ENCODE results near the gene SUB1.
"Not testable (repeated sequence)": the region's sequence is repeated elsewhere in the genome, so short reads cannot be mapped to it uniquely, and the experiment has no call there.

Gene SUB1

GRCh38 chr5:32565145-32565544, 20.2 kb upstream of the SUB1 start:
- no peak for DNase-seq (ENCODE audit: low read depth)

- no peak for DNase-seq (ENCODE audit: low read depth)
Measured at GRCh38 chr5:32566319-32567111, 18.8 kb upstream of the SUB1 start.

- no peak for DNase-seq (ENCODE audit: low read depth)
Measured at GRCh38 chr5:32571128-32571527, 14.2 kb upstream of the SUB1 start.

- no peak for DNase-seq (ENCODE audit: low read depth)
Measured at GRCh38 chr5:32572778-32573480, 12.4 kb upstream of the SUB1 start.

- not testable (repeated sequence) for DNase-seq (ENCODE audit: low read depth)
Measured at GRCh38 chr5:32573481-32573854, 11.9 kb upstream of the SUB1 start.

GRCh38 chr5:32574540-32575175, 10.7 kb upstream of the SUB1 start:
- no peak for DNase-seq (ENCODE audit: low read depth)

GRCh38 chr5:32578363-32578762, 7.0 kb upstream of the SUB1 start:
- DNase-seq (ENCODE audit: low read depth) = no peak

GRCh38 chr5:32578764-32579163, 6.6 kb upstream of the SUB1 start:
- no peak for DNase-seq (ENCODE audit: low read depth)

- DNase-seq (ENCODE audit: low read depth) = no peak
Measured at GRCh38 chr5:32581010-32581785, 4.2 kb upstream of the SUB1 start.

GRCh38 chr5:32583582-32584232, 1.6 kb upstream of the SUB1 start:
- DNase-seq (ENCODE audit: low read depth) = no peak

GRCh38 chr5:32584646-32585045, 711 bp upstream of the SUB1 start:
- no peak for DNase-seq (ENCODE audit: low read depth)

- DNase-seq (ENCODE audit: low read depth) = no peak
Measured at GRCh38 chr5:32585122-32585445, 273 bp upstream of the SUB1 start.

- DNase-seq (ENCODE audit: low read depth) = no peak
Measured at GRCh38 chr5:32586276-32586599, 881 bp downstream of the SUB1 start.

- no peak for DNase-seq (ENCODE audit: low read depth)
Measured at GRCh38 chr5:32587067-32587551, 1.8 kb downstream of the SUB1 start.

GRCh38 chr5:32589416-32589815, 4.1 kb downstream of the SUB1 start:
- DNase-seq (ENCODE audit: low read depth) = no peak

GRCh38 chr5:32589942-32590869, 4.8 kb downstream of the SUB1 start:
- no peak for DNase-seq (ENCODE audit: low read depth)

- no peak for DNase-seq (ENCODE audit: low read depth)
Measured at GRCh38 chr5:32595118-32595517, 9.8 kb downstream of the SUB1 start.

GRCh38 chr5:32597041-32597629, 11.8 kb downstream of the SUB1 start:
- DNase-seq (ENCODE audit: low read depth) = no peak

- no peak for DNase-seq (ENCODE audit: low read depth)
Measured at GRCh38 chr5:32598260-32598937, 13.0 kb downstream of the SUB1 start.

- DNase-seq (ENCODE audit: low read depth) = no peak
Measured at GRCh38 chr5:32598997-32599549, 13.7 kb downstream of the SUB1 start.
